Measurements from ENCODE around the gene SLCO1A2. TPM values are rescaled to one million over a fixed set of nuclear protein-coding genes. Genes with fewer than 3 reads are reported as not detected.
A peak's percentile ranks its signal among the peaks of the same experiment; 100 is the strongest.

The SLCO1A2 gene
- total RNA-seq, 2 experiments from 2014 or later: not detected

GRCh38 chr12:21300632-21301031 is 34.1 kb downstream of the SLCO1A2 start:
- peaks cover 8% of the 10 kb centered on the region for H3K4me1 Mint-ChIP-seq
- H3K27ac Mint-ChIP-seq: no peak overlapping the region
- H3K27me3 Mint-ChIP-seq: peaks cover 9% of the 10 kb centered on the region
- no peaks in the 10 kb centered on the region for H3K9me3 Mint-ChIP-seq (ENCODE audit: low read depth)
- CTCF ChIA-PET: no interaction called here
- no peak for ATAC-seq
- H3K36me3 Mint-ChIP-seq: no peaks in the 10 kb centered on the region
- H3K4me3 Mint-ChIP-seq: no peak overlapping the region
- DNase-seq: no peak

DNA sequence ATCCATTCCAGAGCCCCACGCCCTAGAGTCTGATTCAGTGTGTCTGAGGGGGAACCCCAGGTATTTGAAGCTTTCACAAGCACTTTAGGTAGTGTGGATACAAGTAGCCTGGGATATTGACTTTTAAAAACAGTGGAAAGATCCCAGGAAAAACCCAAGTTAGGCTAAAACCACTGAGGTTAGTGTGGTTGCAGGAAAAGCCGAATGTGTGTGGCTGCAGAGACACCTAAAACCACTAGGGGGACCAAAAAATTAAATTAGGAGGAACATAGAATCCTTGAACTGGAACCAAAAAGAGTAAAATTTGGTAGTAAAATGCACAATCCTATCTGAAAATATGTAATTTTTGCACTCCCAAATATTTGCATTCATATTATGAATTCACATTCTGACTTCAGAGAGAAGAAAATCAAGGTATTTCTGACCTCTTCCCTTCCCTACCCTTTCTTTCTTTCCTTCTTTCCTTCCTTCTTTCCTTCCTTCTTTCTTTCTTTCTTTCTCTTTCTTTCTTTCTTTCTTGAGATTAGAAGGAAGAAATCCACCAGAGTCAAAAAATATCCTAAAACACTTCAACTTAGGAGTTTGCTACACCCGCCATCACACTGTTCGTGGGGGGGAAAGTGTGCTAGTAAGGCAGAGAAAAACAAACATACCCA is 37.8 kb downstream of the SLCO1A2 start:
- peak; percentile 27 for ATAC-seq
- Mint-ChIP-seq H3K4me1 (peaks cover 8% of the 10 kb centered on the region), H3K36me3 (no peaks in the 10 kb centered on the region), H3K9me3 (ENCODE audit: low read depth) (no peaks in the 10 kb centered on the region), H3K27me3 (peaks cover 12% of the 10 kb centered on the region), H3K4me3 (no peak overlapping the region), H3K27ac (no peak overlapping the region)
- no peak for DNase-seq
- CTCF ChIA-PET: interaction anchor here (1.3 kb wide), 1 partner anchor 384 kb away, joined by 4 read pairs; no protein-coding TSS in a partner anchor

- H3K9me3 Mint-ChIP-seq (ENCODE audit: low read depth): no peaks in the 10 kb centered on the region
- CTCF ChIA-PET: interaction anchor here (1.3 kb wide), 1 partner anchor 384 kb away, joined by 4 read pairs; no protein-coding TSS in a partner anchor
- ATAC-seq: no peak
- no peaks in the 10 kb centered on the region for H3K36me3 Mint-ChIP-seq
- H3K4me1 Mint-ChIP-seq: peaks cover 8% of the 10 kb centered on the region
- H3K27ac Mint-ChIP-seq: no peak overlapping the region
- no peak overlapping the region for H3K4me3 Mint-ChIP-seq
- no peak for DNase-seq
- H3K27me3 Mint-ChIP-seq: peaks cover 12% of the 10 kb centered on the region
Measured at GRCh38 chr12:21296348-21296747, 38.4 kb downstream of the SLCO1A2 start.

DNA sequence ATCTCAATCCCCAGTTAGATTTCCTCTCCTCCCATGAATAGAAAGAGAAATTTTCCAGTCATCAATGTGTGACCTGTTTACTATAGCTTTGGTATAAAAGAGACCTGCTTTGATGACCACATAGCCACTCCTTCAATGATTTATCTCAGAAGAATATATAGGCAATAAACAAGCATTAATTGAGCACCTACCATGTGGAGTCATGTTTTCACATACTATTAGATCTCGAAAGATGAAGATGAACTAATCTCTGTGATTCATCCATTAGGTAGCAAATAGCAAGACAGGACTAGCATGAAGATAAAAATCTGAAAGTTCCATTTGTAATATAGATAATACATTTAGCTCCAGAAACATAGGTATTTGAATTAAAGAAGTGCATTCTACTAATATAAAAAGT is 40.5 kb downstream of the SLCO1A2 start:
- Mint-ChIP-seq H3K27ac (no peak overlapping the region), H3K4me1 (peaks cover 8% of the 10 kb centered on the region), H3K4me3 (no peak overlapping the region), H3K9me3 (ENCODE audit: low read depth) (no peaks in the 10 kb centered on the region), H3K27me3 (peaks cover 12% of the 10 kb centered on the region), H3K36me3 (no peaks in the 10 kb centered on the region)
- no peak for ATAC-seq
- CTCF ChIA-PET: interaction anchor here (1.1 to 1.7 kb wide), 2 partner anchors 18 to 32 kb away, joined by 3 to 5 read pairs; no protein-coding TSS in a partner anchor
- no peak for DNase-seq

- no peak for DNase-seq
- CTCF ChIA-PET: no interaction called here
- no peak overlapping the region for H3K4me3 Mint-ChIP-seq
- H3K27ac Mint-ChIP-seq: no peak overlapping the region
- ATAC-seq: no peak
- H3K36me3 Mint-ChIP-seq: no peaks in the 10 kb centered on the region
- H3K4me1 Mint-ChIP-seq: peaks cover 3% of the 10 kb centered on the region
- H3K9me3 Mint-ChIP-seq (ENCODE audit: low read depth): no peaks in the 10 kb centered on the region
- H3K27me3 Mint-ChIP-seq: peaks cover 12% of the 10 kb centered on the region
Measured at GRCh38 chr12:21292111-21292510, 42.6 kb downstream of the SLCO1A2 start.

GRCh38 chr12:21289698-21290097 is 45.0 kb downstream of the SLCO1A2 start:
- Mint-ChIP-seq H3K4me1 (no peaks in the 10 kb centered on the region), H3K9me3 (ENCODE audit: low read depth) (no peaks in the 10 kb centered on the region), H3K27ac (no peak overlapping the region), H3K4me3 (no peak overlapping the region), H3K36me3 (no peaks in the 10 kb centered on the region), H3K27me3 (peaks cover 4% of the 10 kb centered on the region)
- CTCF ChIA-PET: no interaction called here
- no peak for ATAC-seq
- no peak for DNase-seq

GRCh38 chr12:21276826-21277225 is 57.9 kb downstream of the SLCO1A2 start:
- Mint-ChIP-seq H3K4me3 (no peak overlapping the region), H3K36me3 (no peaks in the 10 kb centered on the region), H3K9me3 (ENCODE audit: low read depth) (no peaks in the 10 kb centered on the region), H3K27ac (no peak overlapping the region), H3K27me3 (peaks cover 12% of the 10 kb centered on the region), H3K4me1 (no peaks in the 10 kb centered on the region)
- CTCF ChIA-PET: interaction anchor here (1.8 kb wide), 1 partner anchor 18 kb away, joined by 5 read pairs; no protein-coding TSS in a partner anchor
- no peak for DNase-seq
- no peak for ATAC-seq

- CTCF ChIA-PET: interaction anchor here (1.3 kb wide), 1 partner anchor 39 kb away, joined by 4 read pairs; no protein-coding TSS in a partner anchor
- no peak overlapping the region for H3K27ac Mint-ChIP-seq
- DNase-seq (no peak), ATAC-seq (no peak)
- peaks cover 6% of the 10 kb centered on the region for H3K27me3 Mint-ChIP-seq
- no peaks in the 10 kb centered on the region for H3K4me1 Mint-ChIP-seq
- no peaks in the 10 kb centered on the region for H3K36me3 Mint-ChIP-seq
- no peaks in the 10 kb centered on the region for H3K9me3 Mint-ChIP-seq (ENCODE audit: low read depth)
- no peak overlapping the region for H3K4me3 Mint-ChIP-seq
Measured at GRCh38 chr12:21265932-21266331, 68.8 kb downstream of the SLCO1A2 start.

DNA sequence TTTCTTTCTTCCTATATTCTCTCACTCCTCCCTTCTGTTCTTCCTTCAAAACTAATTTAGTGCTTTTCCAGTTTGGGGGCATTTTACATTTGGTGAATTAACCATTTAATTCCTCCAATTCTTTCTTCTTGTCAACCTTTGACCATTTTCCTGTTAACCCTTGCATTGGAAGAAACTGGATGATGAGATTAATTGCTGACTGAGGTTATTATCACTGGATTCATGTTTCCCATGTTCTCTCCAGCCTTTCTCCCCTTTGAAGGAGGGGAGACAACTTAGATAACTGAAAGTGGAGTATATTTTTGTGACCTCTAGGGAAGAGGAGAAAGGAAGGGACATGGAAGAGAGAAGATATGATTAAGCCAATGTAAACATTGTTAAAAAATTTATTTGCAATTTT is 70.5 kb downstream of the SLCO1A2 start:
- Mint-ChIP-seq H3K9me3 (ENCODE audit: low read depth) (no peaks in the 10 kb centered on the region), H3K4me1 (no peaks in the 10 kb centered on the region), H3K27me3 (peaks cover 6% of the 10 kb centered on the region), H3K4me3 (no peak overlapping the region), H3K27ac (no peak overlapping the region), H3K36me3 (no peaks in the 10 kb centered on the region)
- no peak for DNase-seq
- CTCF ChIA-PET: no interaction called here
- no peak for ATAC-seq

DNA sequence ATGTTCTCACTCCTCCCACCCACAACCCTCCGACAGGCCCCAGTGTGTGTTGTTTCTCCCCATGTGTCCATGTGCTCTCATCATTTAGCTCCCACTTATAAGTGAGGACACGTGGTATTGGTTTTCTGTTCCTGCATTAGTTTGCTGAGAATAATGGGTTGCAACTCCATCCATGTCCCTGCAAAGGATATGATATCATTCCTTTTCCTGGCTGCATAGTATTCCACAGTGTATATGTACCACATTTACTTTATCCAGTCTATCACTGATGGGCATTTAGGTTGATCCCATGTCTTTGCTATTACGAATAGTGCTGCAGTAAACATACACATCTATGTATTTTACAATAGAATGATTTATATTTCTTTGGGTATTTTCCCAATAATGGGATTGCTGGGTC is 77.5 kb downstream of the SLCO1A2 start:
- DNase-seq (no peak), ATAC-seq (no peak)
- CTCF ChIA-PET: no interaction called here
- no peak overlapping the region for H3K4me3 Mint-ChIP-seq
- no peak overlapping the region for H3K27ac Mint-ChIP-seq
- H3K9me3 Mint-ChIP-seq (ENCODE audit: low read depth): no peaks in the 10 kb centered on the region
- H3K36me3 Mint-ChIP-seq: no peaks in the 10 kb centered on the region
- peaks cover 4% of the 10 kb centered on the region for H3K27me3 Mint-ChIP-seq
- H3K4me1 Mint-ChIP-seq: no peaks in the 10 kb centered on the region

GRCh38 chr12:21252070-21252469 is 82.6 kb downstream of the SLCO1A2 start:
- DNase-seq: no peak
- Mint-ChIP-seq H3K9me3 (ENCODE audit: low read depth) (no peaks in the 10 kb centered on the region), H3K27me3 (peaks cover 3% of the 10 kb centered on the region), H3K36me3 (no peaks in the 10 kb centered on the region), H3K4me1 (no peaks in the 10 kb centered on the region), H3K4me3 (no peak overlapping the region), H3K27ac (no peak overlapping the region)
- CTCF ChIA-PET: no interaction called here
- ATAC-seq: no peak

- H3K27ac Mint-ChIP-seq: no peak overlapping the region
- H3K9me3 Mint-ChIP-seq (ENCODE audit: low read depth): no peaks in the 10 kb centered on the region
- no peaks in the 10 kb centered on the region for H3K36me3 Mint-ChIP-seq
- ATAC-seq: no peak
- no peak overlapping the region for H3K4me3 Mint-ChIP-seq
- no peaks in the 10 kb centered on the region for H3K4me1 Mint-ChIP-seq
- DNase-seq: no peak
- H3K27me3 Mint-ChIP-seq: peaks cover 7% of the 10 kb centered on the region
- CTCF ChIA-PET: interaction anchor here (1.2 to 1.9 kb wide), 4 partner anchors 15 to 444 kb away, joined by 3 to 15 read pairs (median 3); no protein-coding TSS in a partner anchor
Measured at GRCh38 chr12:21248679-21249078, 86.0 kb downstream of the SLCO1A2 start.

- no peak for ATAC-seq
- Mint-ChIP-seq H3K9me3 (ENCODE audit: low read depth) (no peaks in the 10 kb centered on the region), H3K27ac (no peak overlapping the region), H3K36me3 (no peaks in the 10 kb centered on the region), H3K4me3 (no peak overlapping the region), H3K4me1 (no peaks in the 10 kb centered on the region), H3K27me3 (peaks cover 8% of the 10 kb centered on the region)
- no peak for DNase-seq
- CTCF ChIA-PET: no interaction called here
Measured at GRCh38 chr12:21239866-21240265, 94.9 kb downstream of the SLCO1A2 start.

GRCh38 chr12:21234395-21234794 is 100.3 kb downstream of the SLCO1A2 start:
- Mint-ChIP-seq H3K4me3 (no peak overlapping the region), H3K27ac (no peak overlapping the region), H3K27me3 (no peaks in the 10 kb centered on the region), H3K4me1 (no peaks in the 10 kb centered on the region), H3K9me3 (ENCODE audit: low read depth) (no peaks in the 10 kb centered on the region), H3K36me3 (no peaks in the 10 kb centered on the region)
- DNase-seq (no peak), ATAC-seq (no peak)
- CTCF ChIA-PET: interaction anchor here (1.0 kb wide), 1 partner anchor 14 kb away, joined by 3 read pairs; no protein-coding TSS in a partner anchor

Measured in activated CD8-positive, alpha-beta memory T cell treated with anti-CD3 and anti-CD28 coated beads, Interleukin-2, amount 10 ng/mL, durations not matched to agents 7 days and 5 days (primary cell).